Stomach (tissue), 9 donors: ENCODE measurements around the gene GRAMD2B. TPM values are rescaled to one million over a fixed set of nuclear protein-coding genes. Genes with fewer than 3 reads are reported as not detected.

Source experiments
- DNase-seq, 2 donors: peaks; one replicate each; pipeline versions ENCODE4 v3.0.0 to v3.0.0-alpha.2; 2013 to 2019
- H3K27ac ChIP-seq, 5 donors: fragments of 200-600 bp in 4 of 5; sonication (generic) in 4 of 5; one replicate each; pipeline ENCODE4 v1.5.1; 2013 to 2019; ENCODE audit warnings: mild to moderate bottlenecking in 1 of 5, moderate library complexity in 1 of 5
- H3K27me3 ChIP-seq, 3 donors: fragments of 200-600 bp; sonication (generic); one replicate each; pipeline ENCODE4 v1.5.1; 2017 to 2019; ENCODE audit warnings: mixed run types in 1 of 3
- H3K36me3 ChIP-seq, 4 donors: fragments of 200-600 bp; sonication (generic); 1 replicate in 3 of 4; 2 replicates in 1 of 4; pipeline ENCODE4 v1.5.1; 2016 to 2019
- H3K4me1 ChIP-seq, 4 donors: fragments of 200-600 bp; sonication (generic); one replicate each; pipeline ENCODE4 v1.5.1; 2016 to 2019
- H3K4me3 ChIP-seq, 4 donors: fragments of 200-600 bp; sonication (generic) in 3 of 4; one replicate each; pipeline ENCODE4 v1.5.1; 2016 to 2019; ENCODE audit warnings: mild to moderate bottlenecking in 1 of 4
- H3K9me3 ChIP-seq, 4 donors: fragments of 200-600 bp; sonication (generic); one replicate each; pipeline ENCODE4 v1.5.1; 2016 to 2019
- CTCF ChIP-seq, 7 experiments: fragments of 450-650 bp in 4 of 7; fragments of 200-600 bp in 3 of 7; sonication (generic) in 3 of 7; IDR thresholded peaks; one replicate each; pipeline ENCODE4 v1.5.1; 2016 to 2019; ENCODE audit warnings: antibody characterized with exemption in 7 of 7, control low read depth in 2 of 7, mild to moderate bottlenecking in 1 of 7
- EP300 ChIP-seq: sonication (generic); formaldehyde crosslinking; IDR thresholded peaks from one replicate; pipeline ENCODE4 v1.6.1; 2017; ENCODE audit warnings: antibody characterized with exemption
- POLR2A ChIP-seq, 4 donors: fragments of 450-650 bp; IDR thresholded peaks; one replicate each; pipeline ENCODE4 v1.6.1; 2016; ENCODE audit warnings: antibody characterized with exemption in 4 of 4, control low read depth in 2 of 4, mild to moderate bottlenecking in 1 of 4, moderate library complexity in 1 of 4
- POLR2AphosphoS5 ChIP-seq, 3 donors: sonication (generic); formaldehyde crosslinking; IDR thresholded peaks; one replicate each; pipeline ENCODE4 v1.6.1; 2016; ENCODE audit warnings: antibody characterized with exemption in 3 of 3
- WGBS, 5 donors: extraction: QIAGEN DNeasy Blood & Tissue Kit in 3 of 5; methylation state at CpG; one replicate each; pipeline versions ENCODE4 v1.1.5 to v1.1.7; 2013 to 2018; 5-methylcytosine and 5-hydroxymethylcytosine counted together
- intact Hi-C: fragments of 100-400 bp; cut with DNase I; formaldehyde crosslinking; loops from one replicate; pipeline ENCODE4 v1.15.1; 2023; ENCODE audit warnings: low total_unique reads
- polyA plus RNA-seq, 3 donors: library from polyadenylated mRNA; stranded (reverse); fragments of 200-250 nt; gene quantifications; one replicate each; pipeline ENCODE4 v1.2.3, GENCODE V29; 2013
- total RNA-seq, 5 donors: library from RNA; depleted of rRNA; stranded (reverse); fragments of >200 nt; gene quantifications; one replicate each; pipeline versions ENCODE4 v1.1.0 to v1.2.3, GENCODE V29; 2014 to 2016
- donor health status: healthy with polysubstance abuse.
- donor health status: Bipolar disorder and iron deficiency.
- donor health status: healthy.

The GRAMD2B gene
- total and polyA plus RNA-seq, 8 donors = 5.7 to 69.6 (median 23.7) TPM

GRCh38 chr5:126402621-126403555 is 20.3 kb upstream of the GRAMD2B start:
- Histone ChIP-seq H3K9me3 (peaks cover 0 to 34% (median 19%) of the 10 kb centered on the region in 4 donors), H3K27ac (no peak overlapping the region), H3K4me3 (no peak overlapping the region), H3K4me1 (peaks cover 0 to 5% (median 0%) of the 10 kb centered on the region in 4 donors), H3K27me3 (no peaks in the 10 kb centered on the region), H3K36me3 (no peaks in the 10 kb centered on the region)
- DNase-seq = no peak
- WGBS, 5 donors = 61 to 88% (median 81%) methylated on average over 2 of the region's 2 CpGs
- TF ChIP-seq POLR2A (IDR thresholded peaks at IDR 0.05) (no peak), CTCF (IDR thresholded peaks at IDR 0.05) (no peak), POLR2AphosphoS5 (IDR thresholded peaks at IDR 0.05) (no peak)
- intact Hi-C loops = no loop called here

DNA sequence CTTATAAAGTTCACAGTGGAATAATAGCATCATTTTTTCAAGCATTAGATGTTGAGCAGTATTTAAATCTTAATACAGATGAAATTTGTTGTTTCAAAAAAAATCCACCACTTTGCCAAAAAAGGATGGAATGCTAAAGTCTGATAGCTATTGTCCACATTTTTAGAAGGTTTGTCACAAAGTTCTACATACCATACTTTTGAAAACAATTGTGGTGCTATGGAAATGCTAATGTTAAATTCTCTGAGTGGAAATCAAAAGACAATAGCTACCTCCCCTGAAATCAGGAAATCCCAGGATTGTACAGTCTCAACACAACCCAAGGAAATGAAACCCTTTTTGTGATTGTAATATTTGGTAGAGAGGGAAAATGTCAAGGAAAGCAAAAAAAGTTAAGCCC is 19.3 kb upstream of the GRAMD2B start:
- no peak for DNase-seq
- TF ChIP-seq POLR2AphosphoS5 (IDR thresholded peaks at IDR 0.05) (no peak), CTCF (IDR thresholded peaks at IDR 0.05) (no peak), EP300 (no peak), POLR2A (IDR thresholded peaks at IDR 0.05) (no peak)
- Histone ChIP-seq H3K4me3 (no peak overlapping the region), H3K4me1 (peaks cover 0 to 5% (median 0%) of the 10 kb centered on the region in 4 donors), H3K27me3 (no peaks in the 10 kb centered on the region), H3K36me3 (no peaks in the 10 kb centered on the region), H3K27ac (no peak overlapping the region), H3K9me3 (peaks cover 0 to 34% (median 19%) of the 10 kb centered on the region in 4 donors)
- intact Hi-C loops = no loop called here

GRCh38 chr5:126410623-126411022 is 12.6 kb upstream of the GRAMD2B start:
- no peaks in the 10 kb centered on the region for H3K27me3 ChIP-seq
- TF ChIP-seq POLR2AphosphoS5 (IDR thresholded peaks at IDR 0.05) (no peak), EP300 (no peak), CTCF (IDR thresholded peaks at IDR 0.05) (no peak), POLR2A (IDR thresholded peaks at IDR 0.05) (no peak)
- intact Hi-C loops = no loop called here
- WGBS, 5 donors = 67 to 80% (median 76%) methylated on average over 2 of the region's 2 CpGs
- no peak overlapping the region for H3K27ac ChIP-seq
- peaks cover 10 to 21% (median 18%) of the 10 kb centered on the region in 4 donors for H3K4me1 ChIP-seq
- no peak overlapping the region for H3K4me3 ChIP-seq
- DNase-seq = no peak
- H3K36me3 ChIP-seq = no peaks in the 10 kb centered on the region
- H3K9me3 ChIP-seq = no peaks in the 10 kb centered on the region

DNA sequence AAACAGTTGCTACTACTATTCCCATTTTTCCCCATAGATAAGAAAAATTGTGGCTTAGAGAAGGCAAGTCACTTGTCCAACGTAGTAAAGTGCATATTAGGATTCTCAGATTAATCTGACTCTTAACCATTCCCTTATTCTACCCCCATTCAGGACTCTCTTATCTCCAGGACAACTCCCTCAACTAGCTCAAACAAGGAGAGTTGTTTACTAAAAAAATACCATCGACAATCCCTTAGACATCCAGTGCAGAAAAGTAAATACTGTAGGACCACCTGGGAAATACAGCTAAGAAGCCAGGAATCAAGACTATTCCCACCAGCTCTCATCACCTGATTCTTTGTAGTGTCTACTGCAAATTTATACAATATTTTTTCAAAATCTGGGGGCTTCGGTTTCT is 9.4 kb upstream of the GRAMD2B start:
- intact Hi-C loops = no loop called here
- TF ChIP-seq POLR2AphosphoS5 (IDR thresholded peaks at IDR 0.05) (no peak), EP300 (no peak), CTCF (IDR thresholded peaks at IDR 0.05) (no peak), POLR2A (IDR thresholded peaks at IDR 0.05) (no peak)
- Histone ChIP-seq H3K9me3 (no peaks in the 10 kb centered on the region), H3K4me3 (no peak overlapping the region), H3K4me1 (peaks cover 10 to 26% (median 24%) of the 10 kb centered on the region in 4 donors), H3K27me3 (no peaks in the 10 kb centered on the region), H3K36me3 (no peaks in the 10 kb centered on the region), H3K27ac (peak overlapping the region in 2 of 5 donors; percentile 39 to 76)
- DNase-seq = no peak
- 49 to 72% (median 54%) methylated on average over 3 of the region's 3 CpGs for WGBS, 5 donors
